Epidermal melanocyte (primary cell): ENCODE results near the gene SNRPD3.
"Not testable (repeated sequence)": the region's sequence is repeated elsewhere in the genome, so short reads cannot be mapped to it uniquely, and the experiment has no call there.

Source experiments
- DNase-seq: peaks from one replicate; pipeline ENCODE4 v3.0.0; 2011; ENCODE audit warnings: low spot score; ENCODE audit not compliant: insufficient read length

Gene SNRPD3

DNA sequence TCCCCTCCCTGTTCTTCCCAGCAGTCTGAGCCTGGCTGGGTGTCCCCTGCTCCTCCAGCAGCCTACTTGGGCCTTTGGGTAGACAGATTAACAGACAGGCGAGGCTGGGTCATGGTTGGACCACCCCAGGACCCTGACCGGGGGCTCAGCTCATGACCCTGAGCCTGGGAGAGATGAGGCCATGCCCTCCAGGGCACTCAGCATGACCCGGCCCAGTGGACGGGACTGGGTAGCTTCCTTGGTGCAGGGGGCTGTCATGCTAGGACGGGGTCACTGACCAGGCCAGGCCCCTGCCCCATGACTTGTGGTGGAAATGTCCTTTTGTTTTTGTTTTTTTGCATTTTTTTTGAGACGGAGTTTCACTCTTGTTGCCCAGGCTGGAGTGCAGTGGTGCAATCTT lies 52.5 kb downstream of the SNRPD3 start:
- not testable (repeated sequence) for DNase-seq

DNA sequence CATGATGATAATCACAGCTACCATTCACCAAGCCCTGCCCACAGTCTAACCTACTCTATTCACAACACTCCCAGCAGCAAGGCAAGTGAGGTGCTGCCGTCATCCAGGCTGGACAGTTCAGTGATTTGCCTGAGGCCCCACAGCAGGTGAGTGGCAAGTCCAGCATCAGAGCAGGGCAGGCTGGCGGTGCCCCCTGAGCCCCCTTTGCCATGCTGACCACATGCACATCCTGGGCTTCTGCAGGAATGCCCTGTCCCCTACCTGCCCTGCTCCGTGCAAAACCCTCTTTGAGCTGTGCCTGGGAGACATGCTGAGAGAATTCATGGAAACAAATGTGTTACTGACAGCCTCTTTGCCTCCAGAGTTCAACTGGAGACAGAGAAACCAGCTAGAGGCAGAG lies 54.1 kb downstream of the SNRPD3 start:
- not testable (repeated sequence) for DNase-seq

DNA sequence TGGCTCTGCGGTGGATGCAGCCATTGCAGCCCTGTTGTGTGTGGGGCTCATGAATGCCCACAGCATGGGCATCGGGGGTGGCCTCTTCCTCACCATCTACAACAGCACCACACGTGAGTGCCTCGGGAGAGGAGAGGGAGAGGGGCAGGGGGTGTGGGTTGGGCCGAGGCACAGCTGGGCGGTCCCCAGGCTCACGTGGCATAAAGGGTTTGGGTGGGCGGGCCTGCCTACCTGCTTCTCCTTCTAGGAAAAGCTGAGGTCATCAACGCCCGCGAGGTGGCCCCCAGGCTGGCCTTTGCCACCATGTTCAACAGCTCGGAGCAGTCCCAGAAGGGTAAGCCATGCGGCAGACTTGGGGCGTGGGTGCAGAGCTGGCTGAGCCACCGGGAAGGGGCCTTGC lies 59.0 kb downstream of the SNRPD3 start:
- DNase-seq = not testable (repeated sequence)

DNA sequence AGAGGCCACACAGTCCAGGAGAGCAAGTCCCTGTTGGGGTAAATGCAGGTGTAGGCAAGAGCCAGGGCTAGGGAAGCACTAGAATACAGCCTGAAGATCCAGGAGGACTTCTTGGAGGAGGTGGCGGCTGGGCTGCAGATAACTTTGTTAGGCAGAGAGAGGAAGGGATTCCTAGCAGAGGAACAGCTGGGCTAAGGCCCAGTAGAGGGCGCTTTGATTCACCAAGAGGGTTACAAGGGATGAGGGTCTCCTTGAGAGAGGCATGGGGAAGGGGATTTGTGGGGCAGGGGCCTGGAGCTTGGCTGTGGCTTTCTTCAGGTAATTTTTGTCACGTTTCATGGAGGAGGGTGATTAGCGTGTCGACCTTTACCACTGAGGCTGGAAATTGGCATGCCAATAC lies 65.4 kb downstream of the SNRPD3 start:
- DNase-seq = not testable (repeated sequence)

DNA sequence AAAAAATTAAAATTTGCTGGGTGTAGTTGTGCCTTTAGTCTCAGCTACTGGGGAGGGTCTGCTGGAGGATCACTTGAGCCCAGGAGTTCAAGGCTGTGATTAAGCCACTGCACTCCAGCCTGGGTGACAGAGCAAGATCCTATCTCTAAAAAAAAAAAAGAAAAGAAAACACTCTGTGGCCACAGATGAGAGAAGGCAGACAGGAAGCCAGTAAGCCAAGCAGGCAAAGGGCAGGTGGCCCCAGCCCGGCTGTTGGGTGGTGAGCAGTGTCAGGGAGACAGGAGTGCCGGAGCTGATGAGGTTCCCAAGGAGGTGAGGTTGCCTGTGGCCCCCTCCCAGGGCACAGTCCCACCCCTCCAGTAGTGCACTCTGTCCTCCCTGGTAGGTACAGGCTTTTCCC lies 66.8 kb downstream of the SNRPD3 start:
- DNase-seq = not testable (repeated sequence)
